ENCODE results near the gene SHROOM1. TPM values are rescaled to one million over a fixed set of nuclear protein-coding genes. Genes with fewer than 3 reads are reported as not detected.

SHROOM1 gene
- total RNA-seq, 2 donors from 2014 or later = 5.4 to 8.0 TPM

DNA sequence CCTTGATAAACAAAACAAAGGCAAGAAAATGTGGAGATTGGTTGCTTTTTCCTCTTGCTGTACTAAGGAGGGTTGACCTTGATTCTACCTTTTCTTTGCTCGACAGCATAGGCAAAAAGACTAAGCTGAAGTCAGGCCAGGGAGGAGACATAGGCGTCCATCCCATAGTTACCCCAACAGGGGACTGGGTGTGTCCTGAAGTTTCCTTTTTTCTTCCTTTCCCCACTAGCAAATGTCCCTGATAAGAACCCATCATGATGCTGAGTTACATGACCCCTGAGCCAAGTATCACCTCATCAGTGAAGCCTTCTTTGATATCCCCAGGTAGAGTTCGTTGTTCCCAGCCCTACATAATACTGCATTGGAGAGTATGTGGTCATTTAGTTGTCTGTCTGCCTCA is 9.9 kb upstream of the SHROOM1 start:
- ATAC-seq = no peak
- H3K4me3 Mint-ChIP-seq = no peak overlapping the region
- no peak overlapping the region for H3K27ac Mint-ChIP-seq
- H3K27me3 Mint-ChIP-seq = peaks cover 0 to 2% of the 10 kb centered on the region in 2 donors
- H3K36me3 Mint-ChIP-seq = no peaks in the 10 kb centered on the region
- no peaks in the 10 kb centered on the region for H3K4me1 Mint-ChIP-seq (ENCODE audit: low read depth in 2 of 2)
- no peaks in the 10 kb centered on the region for H3K9me3 Mint-ChIP-seq
- no peak for DNase-seq (ENCODE audit: low spot score)

DNA sequence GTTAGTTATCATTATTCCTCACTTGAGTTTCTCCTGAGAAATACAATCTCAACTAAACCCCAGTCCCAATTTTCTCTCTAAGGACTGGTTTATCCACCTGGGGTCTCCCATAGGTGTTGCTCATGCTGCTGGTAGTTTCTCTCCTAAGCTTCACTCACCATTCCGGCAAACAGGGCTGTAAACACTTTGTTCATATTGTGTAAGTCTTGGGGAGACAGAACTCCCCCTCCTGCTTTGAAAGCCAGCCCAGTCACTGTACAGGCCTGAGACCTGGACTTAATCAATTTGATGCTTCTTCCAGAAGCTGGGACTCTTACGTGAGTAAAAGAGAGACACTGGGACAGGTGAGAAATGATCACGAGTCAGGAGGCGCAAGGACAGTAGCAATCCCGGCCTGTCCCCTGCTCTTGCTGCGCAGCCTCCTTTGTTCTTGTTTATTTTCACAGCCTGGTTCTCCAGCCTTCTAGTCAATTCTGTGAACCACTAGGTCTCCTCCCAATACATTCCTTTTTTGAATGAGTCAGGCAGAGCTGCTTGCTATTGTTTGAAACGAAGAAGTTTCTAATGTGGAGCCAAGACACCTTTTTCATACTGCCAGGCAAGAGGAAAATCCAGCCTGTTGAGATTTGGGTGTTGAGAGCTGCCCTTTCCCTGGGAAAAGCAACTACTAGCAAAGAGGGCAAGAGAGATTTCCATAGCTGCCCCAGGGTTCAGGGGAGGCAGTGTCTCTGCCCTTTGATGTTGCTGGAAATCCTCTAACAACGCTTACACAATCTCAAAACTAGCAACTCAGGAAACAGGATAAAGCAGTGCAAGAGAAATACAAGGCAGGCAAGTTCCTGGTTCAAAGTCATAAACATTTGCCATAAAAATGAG is 9.2 kb upstream of the SHROOM1 start:
- Mint-ChIP-seq H3K4me1 (ENCODE audit: low read depth in 2 of 2) (no peaks in the 10 kb centered on the region), H3K4me3 (no peak overlapping the region), H3K9me3 (no peaks in the 10 kb centered on the region), H3K27ac (no peak overlapping the region), H3K36me3 (no peaks in the 10 kb centered on the region), H3K27me3 (peaks cover 0 to 2% of the 10 kb centered on the region in 2 donors)
- no peak for ATAC-seq
- no peak for DNase-seq (ENCODE audit: low spot score)

DNA sequence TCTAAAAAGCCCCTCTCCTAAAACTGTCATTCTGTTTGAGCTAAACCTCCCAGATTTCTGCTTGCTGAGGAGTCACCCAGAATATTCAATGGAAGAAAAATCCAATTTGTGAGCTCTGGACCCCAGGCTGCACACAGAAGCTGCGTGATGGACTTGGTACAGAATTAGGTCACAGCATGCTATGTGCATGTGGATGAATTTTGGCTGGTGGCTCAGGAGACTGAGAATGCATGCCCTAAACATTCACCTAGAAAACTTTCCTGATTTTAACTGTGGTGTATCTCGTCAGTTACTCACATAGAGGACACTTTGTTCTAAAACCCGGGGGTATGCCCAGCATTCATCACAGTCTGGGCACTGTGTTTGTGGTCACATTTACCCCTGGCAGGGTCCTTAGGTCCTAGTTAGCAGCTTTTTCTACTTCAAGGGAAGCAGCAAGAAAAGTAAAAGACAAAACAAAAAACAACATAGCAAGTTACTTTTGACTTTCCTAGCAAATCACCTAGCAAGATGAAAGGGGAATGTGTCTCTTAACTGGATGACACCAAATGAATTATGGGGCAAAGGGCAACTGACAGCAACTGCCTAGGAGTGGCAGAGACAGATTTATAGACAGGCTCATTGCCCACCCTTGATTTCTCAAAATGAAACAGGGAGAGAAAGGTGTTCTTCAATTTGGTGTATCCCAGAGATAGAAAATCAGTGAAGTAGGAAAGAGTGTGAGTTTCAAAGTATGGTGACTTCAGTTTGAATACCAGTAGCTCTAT is 8.3 kb upstream of the SHROOM1 start:
- no peaks in the 10 kb centered on the region for H3K36me3 Mint-ChIP-seq
- H3K4me1 Mint-ChIP-seq (ENCODE audit: low read depth in 2 of 2) = no peaks in the 10 kb centered on the region
- ATAC-seq (no peak), DNase-seq (ENCODE audit: low spot score) (no peak)
- no peak overlapping the region for H3K4me3 Mint-ChIP-seq
- peaks cover 0 to 2% of the 10 kb centered on the region in 2 donors for H3K27me3 Mint-ChIP-seq
- no peaks in the 10 kb centered on the region for H3K9me3 Mint-ChIP-seq
- no peak overlapping the region for H3K27ac Mint-ChIP-seq

DNA sequence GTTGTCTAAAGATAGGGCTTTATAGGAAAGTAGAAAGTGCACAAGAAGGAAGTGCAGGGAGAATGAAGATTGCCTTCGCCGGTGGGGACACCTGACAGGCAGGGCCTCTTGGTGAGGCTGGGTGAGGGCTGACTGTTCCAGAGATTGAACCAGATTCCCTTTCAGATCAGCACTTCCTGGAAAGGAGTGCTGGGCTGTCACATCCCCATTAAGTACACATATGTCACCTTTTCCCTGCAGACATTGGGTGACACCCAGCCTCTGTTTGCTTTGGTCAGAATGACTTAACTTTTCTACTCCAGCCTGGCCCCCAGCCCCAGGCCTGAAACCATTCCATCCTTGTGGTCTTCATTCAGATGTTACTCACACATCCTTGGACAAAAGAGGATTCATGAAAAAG is 7.4 kb upstream of the SHROOM1 start:
- no peak overlapping the region for H3K4me3 Mint-ChIP-seq
- ATAC-seq (no peak), DNase-seq (ENCODE audit: low spot score) (no peak)
- H3K36me3 Mint-ChIP-seq = no peaks in the 10 kb centered on the region
- no peak overlapping the region for H3K27ac Mint-ChIP-seq
- H3K9me3 Mint-ChIP-seq = no peaks in the 10 kb centered on the region
- no peaks in the 10 kb centered on the region for H3K4me1 Mint-ChIP-seq (ENCODE audit: low read depth in 2 of 2)
- peaks cover 0 to 2% of the 10 kb centered on the region in 2 donors for H3K27me3 Mint-ChIP-seq

GRCh38 chr5:132836852-132837251 is 6.4 kb upstream of the SHROOM1 start:
- ATAC-seq (no peak), DNase-seq (ENCODE audit: low spot score) (no peak)
- Mint-ChIP-seq H3K9me3 (no peaks in the 10 kb centered on the region), H3K4me1 (ENCODE audit: low read depth in 2 of 2) (no peaks in the 10 kb centered on the region), H3K4me3 (no peak overlapping the region), H3K27me3 (peaks cover 0 to 6% of the 10 kb centered on the region in 2 donors), H3K27ac (no peak overlapping the region), H3K36me3 (no peaks in the 10 kb centered on the region)

- no peaks in the 10 kb centered on the region for H3K36me3 Mint-ChIP-seq
- ATAC-seq (no peak), DNase-seq (ENCODE audit: low spot score) (no peak)
- no peak overlapping the region for H3K4me3 Mint-ChIP-seq
- no peak overlapping the region for H3K27ac Mint-ChIP-seq
- H3K9me3 Mint-ChIP-seq = no peaks in the 10 kb centered on the region
- peaks cover 0 to 10% of the 10 kb centered on the region in 2 donors for H3K27me3 Mint-ChIP-seq
- peaks cover 5 to 7% of the 10 kb centered on the region in 2 donors for H3K4me1 Mint-ChIP-seq (ENCODE audit: low read depth in 2 of 2)
Measured at GRCh38 chr5:132834057-132834456, 3.6 kb upstream of the SHROOM1 start.

DNA sequence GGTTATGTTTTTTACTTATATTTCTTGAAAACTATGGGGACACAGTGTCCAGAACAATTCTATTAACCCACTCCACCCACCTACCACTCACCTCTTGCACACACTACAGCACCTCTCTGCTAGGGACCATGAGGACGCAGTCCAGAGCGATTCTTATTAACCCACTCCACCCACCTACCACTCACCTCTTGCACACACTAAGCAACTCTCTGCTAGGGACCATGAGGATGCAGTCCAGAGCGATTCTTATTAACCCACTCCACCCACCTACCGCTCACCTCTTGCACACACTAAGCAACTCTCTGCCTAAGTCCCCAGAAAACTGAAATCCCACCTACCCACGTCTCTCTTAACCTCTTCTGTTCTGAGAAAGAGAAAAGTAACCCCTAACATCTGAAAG is 2.2 kb upstream of the SHROOM1 start:
- peaks cover 3 to 11% of the 10 kb centered on the region in 2 donors for H3K27me3 Mint-ChIP-seq
- no peak for ATAC-seq
- H3K9me3 Mint-ChIP-seq = no peaks in the 10 kb centered on the region
- peak overlapping the region; percentile 33 for H3K4me3 Mint-ChIP-seq
- DNase-seq (ENCODE audit: low spot score) = no peak
- no peak overlapping the region for H3K27ac Mint-ChIP-seq
- peaks cover 5 to 7% of the 10 kb centered on the region in 2 donors for H3K4me1 Mint-ChIP-seq (ENCODE audit: low read depth in 2 of 2)
- no peaks in the 10 kb centered on the region for H3K36me3 Mint-ChIP-seq

DNA sequence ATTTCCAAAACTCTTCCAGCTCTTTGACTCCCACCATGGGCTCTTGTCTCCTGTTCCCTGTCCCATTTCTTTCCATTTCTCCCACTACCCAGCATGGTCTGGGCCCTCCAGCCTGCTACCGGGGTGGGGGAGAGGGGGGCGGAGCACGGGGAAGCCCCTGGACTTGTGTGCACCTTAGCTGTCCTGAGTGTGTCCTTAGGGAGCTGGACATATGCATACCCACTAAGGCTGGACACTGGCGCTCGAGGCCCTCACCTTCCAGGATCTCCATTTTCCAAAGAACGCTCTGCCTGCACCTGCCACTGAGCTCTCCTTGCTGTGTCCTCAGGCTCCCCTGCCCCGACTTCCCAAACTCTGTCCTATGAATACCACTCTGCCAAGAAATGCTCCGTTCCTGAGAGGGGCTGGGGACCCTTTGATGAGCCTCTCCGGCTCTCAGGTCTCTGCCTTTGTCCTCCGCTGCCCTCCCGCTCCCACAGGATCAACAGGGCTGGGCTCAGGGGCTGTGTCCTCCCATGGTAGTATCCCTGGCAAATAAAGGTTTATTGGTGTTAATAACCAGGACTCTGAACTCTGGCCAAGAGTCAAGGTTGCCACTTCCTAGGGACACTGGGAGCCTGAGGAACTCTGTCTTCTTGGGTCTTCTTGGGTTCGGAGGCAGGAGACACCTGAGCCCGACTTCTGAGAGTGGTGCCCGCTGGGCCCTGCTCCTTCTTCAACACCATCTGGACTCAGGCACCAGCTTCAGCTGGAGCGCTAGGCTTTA is 831 bp upstream of the SHROOM1 start:
- Mint-ChIP-seq H3K4me3 (peak overlapping the region; percentile 74), H3K27me3 (peaks cover 13 to 21% of the 10 kb centered on the region in 2 donors), H3K36me3 (no peaks in the 10 kb centered on the region), H3K27ac (peak overlapping the region in 1 of 2 donors; percentile 14), H3K4me1 (ENCODE audit: low read depth in 2 of 2) (peaks cover 5 to 11% of the 10 kb centered on the region in 2 donors), H3K9me3 (no peaks in the 10 kb centered on the region)
- no peak for DNase-seq (ENCODE audit: low spot score)
- no peak for ATAC-seq

- H3K27me3 Mint-ChIP-seq = peaks cover 13 to 21% of the 10 kb centered on the region in 2 donors
- DNase-seq (ENCODE audit: low spot score) = peak; percentile 78
- ATAC-seq = peak; percentile 84 to 88
- peak overlapping the region in 1 of 2 donors; percentile 41 for H3K27ac Mint-ChIP-seq
- no peaks in the 10 kb centered on the region for H3K9me3 Mint-ChIP-seq
- peaks cover 5 to 11% of the 10 kb centered on the region in 2 donors for H3K4me1 Mint-ChIP-seq (ENCODE audit: low read depth in 2 of 2)
- H3K36me3 Mint-ChIP-seq = no peaks in the 10 kb centered on the region
- H3K4me3 Mint-ChIP-seq = peak overlapping the region; percentile 87
Measured at GRCh38 chr5:132829742-132830435, 558 bp downstream of the SHROOM1 start.

GRCh38 chr5:132828846-132829494 is 1.5 kb downstream of the SHROOM1 start:
- H3K4me3 Mint-ChIP-seq = peak overlapping the region; percentile 87
- no peaks in the 10 kb centered on the region for H3K36me3 Mint-ChIP-seq
- peaks cover 13 to 24% of the 10 kb centered on the region in 2 donors for H3K27me3 Mint-ChIP-seq
- peaks cover 5 to 11% of the 10 kb centered on the region in 2 donors for H3K4me1 Mint-ChIP-seq (ENCODE audit: low read depth in 2 of 2)
- H3K9me3 Mint-ChIP-seq = no peaks in the 10 kb centered on the region
- no peak overlapping the region for H3K27ac Mint-ChIP-seq
- DNase-seq (ENCODE audit: low spot score) (no peak), ATAC-seq (no peak)

- Mint-ChIP-seq H3K27ac (no peak overlapping the region), H3K9me3 (no peaks in the 10 kb centered on the region), H3K27me3 (peaks cover 13 to 30% of the 10 kb centered on the region in 2 donors), H3K4me3 (no peak overlapping the region), H3K4me1 (ENCODE audit: low read depth in 2 of 2) (peaks cover 5 to 11% of the 10 kb centered on the region in 2 donors), H3K36me3 (no peaks in the 10 kb centered on the region)
- ATAC-seq = no peak
- DNase-seq (ENCODE audit: low spot score) = no peak
Measured at GRCh38 chr5:132827943-132828673, 2.3 kb downstream of the SHROOM1 start.

- H3K4me1 Mint-ChIP-seq (ENCODE audit: low read depth in 2 of 2) = peaks cover 5 to 11% of the 10 kb centered on the region in 2 donors
- peaks cover 18 to 29% of the 10 kb centered on the region in 2 donors for H3K27me3 Mint-ChIP-seq
- no peak overlapping the region for H3K27ac Mint-ChIP-seq
- no peaks in the 10 kb centered on the region for H3K9me3 Mint-ChIP-seq
- DNase-seq (ENCODE audit: low spot score) (no peak), ATAC-seq (no peak)
- H3K4me3 Mint-ChIP-seq = peak overlapping the region; percentile 38
- H3K36me3 Mint-ChIP-seq = no peaks in the 10 kb centered on the region
Measured at GRCh38 chr5:132826424-132827082, 3.9 kb downstream of the SHROOM1 start.
